A673 (cell line): ENCODE measurements around the gene VSX2. TPM values are rescaled to one million over a fixed set of nuclear protein-coding genes. Genes with fewer than 3 reads are reported as not detected.
"Not testable (repeated sequence)": the region's sequence is repeated elsewhere in the genome, so short reads cannot be mapped to it uniquely, and the experiment has no call there.

Experiments used
- BruUV-seq: library from RNA; stranded (reverse); fragments of 400-500 nt; replicated peaks from 2 replicates; lab custom pipeline; 2021; lab: Mats Ljungman, UMichigan
- CTCF ChIA-PET: fragments of 300-600 bp; sonication (Branson Sonifier 250); formaldehyde crosslinking; loops from one replicate; lab custom pipeline; 2022; ENCODE audit warnings: antibody characterized with exemption; lab: Charles Lee
- POLR2A ChIA-PET: fragments of 300-600 bp; sonication (Branson Sonifier 250); formaldehyde crosslinking; loops from one replicate; lab custom pipeline; 2022; ENCODE audit warnings: antibody characterized with exemption; ENCODE audit not compliant: low non-redundant PET; lab: Charles Lee
- DNase-seq: peaks from one replicate; pipeline ENCODE4 v3.0.0-alpha.2; 2015; ENCODE audit warnings: low spot score
- H3K27ac ChIP-seq: fragments of 200-600 bp; sonication (generic); 2 replicates; pipeline ENCODE4 v1.5.1; 2016; ENCODE audit warnings: mixed run types, low read depth, mild to moderate bottlenecking, mixed read lengths, antibody characterized with exemption, low read length; ENCODE audit not compliant: poor library complexity, severe bottlenecking
- H3K27me3 ChIP-seq: fragments of 200-600 bp; sonication (generic); replicated peaks from 2 replicates; pipeline ENCODE4 v1.6.1; 2017; ENCODE audit warnings: mixed run types, low read depth, mild to moderate bottlenecking, mixed read lengths, antibody characterized with exemption, low read length; ENCODE audit not compliant: insufficient read depth, poor library complexity
- H3K36me3 ChIP-seq: fragments of 200-600 bp; sonication (generic); 2 replicates; pipeline ENCODE4 v1.6.1; 2016; ENCODE audit warnings: mixed run types, mild to moderate bottlenecking, mixed read lengths, antibody characterized with exemption, low read length; ENCODE audit not compliant: insufficient read depth, poor library complexity, severe bottlenecking
- H3K4me1 ChIP-seq: fragments of 200-600 bp; sonication (generic); 2 replicates; pipeline ENCODE4 v1.6.1; 2017; ENCODE audit warnings: mixed run types, mild to moderate bottlenecking, mixed read lengths, antibody characterized with exemption, low read length; ENCODE audit not compliant: insufficient read depth, poor library complexity, severe bottlenecking
- H3K4me3 ChIP-seq: fragments of 200-600 bp; sonication (generic); 2 replicates; pipeline ENCODE4 v1.5.1; 2016; ENCODE audit warnings: low read depth, mixed run types, mild to moderate bottlenecking, mixed read lengths, low read length; ENCODE audit not compliant: poor library complexity, severe bottlenecking
- H3K9me3 ChIP-seq: fragments of 200-600 bp; sonication (generic); 2 replicates; pipeline ENCODE4 v1.6.1; 2016; ENCODE audit warnings: mixed run types, low read depth, mild to moderate bottlenecking, mixed read lengths, antibody characterized with exemption, low read length; ENCODE audit not compliant: poor library complexity, severe bottlenecking
- CTCF ChIP-seq: fragments of 300-800, 200-600 bp; sonication (generic); conservative IDR thresholded peaks from 2 replicates; pipeline ENCODE4 v1.5.1; 2017; ENCODE audit warnings: low read depth, mild to moderate bottlenecking, antibody characterized with exemption, low read length, moderate library complexity, mixed read lengths
- EZH2 ChIP-seq: fragments of 200-600 bp; sonication (generic); IDR thresholded peaks from 2 replicates; pipeline ENCODE4 v1.6.1; 2017; ENCODE audit warnings: borderline replicate concordance, low read depth, mild to moderate bottlenecking, mixed read lengths, antibody characterized with exemption, low read length; ENCODE audit not compliant: poor library complexity, severe bottlenecking
- intact Hi-C: fragments of 100-400 bp; cut with micrococcal nuclease; formaldehyde crosslinking; loops from one replicate; pipeline ENCODE4 v1.10.0; 2022; ENCODE audit not compliant: unreplicated experiment
- total RNA-seq: library from RNA; stranded (reverse); gene quantifications from 2 replicates; pipeline ENCODE4 v1.2.3, GENCODE V29; 2021

VSX2 gene
- total RNA-seq, 1 experiment from 2014 or later, result not detected

- no TSS peak for BruUV-seq
- Histone ChIP-seq H3K4me3 (no peak overlapping the region), H3K27me3 (no peaks in the 10 kb centered on the region), H3K9me3 (no peaks in the 10 kb centered on the region), H3K4me1 (no peaks in the 10 kb centered on the region), H3K36me3 (no peaks in the 10 kb centered on the region), H3K27ac (no peak overlapping the region)
- no peak for DNase-seq
- ChIA-PET POLR2A (no interaction called here), CTCF (no interaction called here)
- TF ChIP-seq EZH2, result no peak
- TF ChIP-seq CTCF, result no peak
- intact Hi-C loops, result no loop called here
These were observed 26.2 kb downstream of the VSX2 start for GRCh38 chr14:74265301-74265965.

GRCh38 chr14:74267588-74267987 is 28.3 kb downstream of the VSX2 start:
- no peaks in the 10 kb centered on the region for H3K27me3 ChIP-seq
- no peaks in the 10 kb centered on the region for H3K36me3 ChIP-seq
- TF ChIP-seq CTCF (no peak), EZH2 (no peak)
- POLR2A ChIA-PET, result no interaction called here
- H3K4me1 ChIP-seq, result no peaks in the 10 kb centered on the region
- H3K9me3 ChIP-seq, result no peaks in the 10 kb centered on the region
- no peak overlapping the region for H3K4me3 ChIP-seq
- CTCF ChIA-PET, result interaction anchor here (1.0 kb wide), 1 partner anchor 21 kb away, joined by 3 read pairs; no protein-coding TSS in a partner anchor
- DNase-seq, result no peak
- BruUV-seq, result no TSS peak
- intact Hi-C loops, result no loop called here
- no peak overlapping the region for H3K27ac ChIP-seq

- DNase-seq, BruUV-seq, H3K9me3 ChIP-seq, intact Hi-C loops, H3K4me3 ChIP-seq, H3K4me1 ChIP-seq, H3K27ac ChIP-seq, POLR2A ChIA-PET, H3K27me3 ChIP-seq, H3K36me3 ChIP-seq, CTCF ChIA-PET: not testable (repeated sequence)
These were observed 31.3 kb downstream of the VSX2 start for GRCh38 chr14:74270382-74271177.
